ENCODE results near the gene MSI2. TPM values are rescaled to one million over a fixed set of nuclear protein-coding genes. Genes with fewer than 3 reads are reported as not detected.

The MSI2 gene
- total and polyA plus RNA-seq, 2 experiments from 2014 or later: 4.3 to 17.9 TPM

- H3K36me3 ChIP-seq (ENCODE audit: low read depth): no peaks in the 10 kb centered on the region
- no peak overlapping the region for H3K4me2 ChIP-seq (ENCODE audit: unreplicated experiment)
- in situ Hi-C loops (cut with MboI): no loop called here
- no peak overlapping the region for H3K9ac ChIP-seq
- no peak overlapping the region for H3K4me3 ChIP-seq
- H3K9me2 ChIP-seq (ENCODE audit: insufficient read depth): no peaks in the 10 kb centered on the region
- H3K9me3 ChIP-seq (ENCODE audit: low read depth): no peaks in the 10 kb centered on the region
- TF ChIP-seq EZH2phosphoT487 (IDR thresholded peaks at IDR 0.05; ENCODE audit: insufficient read depth, low read depth): no peak
- no peak overlapping the region for H3K27ac ChIP-seq
- no peaks in the 10 kb centered on the region for H4K20me1 ChIP-seq (ENCODE audit: insufficient read depth)
- DNase-seq: no peak
- H3K27me3 ChIP-seq (replicated peaks; ENCODE audit: insufficient read depth): no peaks in the 10 kb centered on the region
- 93 to 94% methylated on average over 5 of the region's 5 CpGs for WGBS, 2 experiments (ENCODE audit: low coverage in 1 of 2, low lambda C conversion rate in 2 of 2, missing lambda C conversion rate in 2 of 2)
- peaks cover 5% of the 10 kb centered on the region; the same call in 1 of the 2 replicates for H3K4me1 ChIP-seq (ENCODE audit: insufficient read depth)
- H3F3A ChIP-seq (ENCODE audit: insufficient read depth): no peaks in the 10 kb centered on the region
- H3K79me2 ChIP-seq (ENCODE audit: insufficient read depth): no peaks in the 10 kb centered on the region
- no peak overlapping the region for H2AFZ ChIP-seq
These were observed 338.4 kb downstream of the MSI2 start for GRCh38 chr17:57594767-57595166.

DNA sequence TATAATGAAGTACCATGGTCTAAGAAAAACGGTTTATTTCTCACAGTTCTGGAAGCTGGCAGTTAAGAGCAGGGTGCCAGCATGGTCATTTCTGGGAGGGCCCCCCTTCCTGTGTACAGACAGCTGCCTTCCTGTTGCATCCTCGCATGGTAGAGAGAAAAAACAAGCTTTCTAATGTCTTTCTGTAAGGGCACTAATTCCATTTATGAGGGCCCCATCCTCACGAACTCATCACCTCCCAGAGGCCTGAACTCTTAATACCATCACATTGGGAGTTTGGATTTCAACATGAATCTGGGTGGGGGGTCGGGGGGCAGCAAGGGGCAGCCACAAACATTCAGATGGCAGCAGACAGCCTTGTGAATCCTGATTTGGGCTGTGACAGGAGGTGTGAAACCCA lies 339.1 kb downstream of the MSI2 start:
- H3F3A ChIP-seq (ENCODE audit: insufficient read depth): no peaks in the 10 kb centered on the region
- H3K4me1 ChIP-seq (ENCODE audit: insufficient read depth): peaks cover 5% of the 10 kb centered on the region; the same call in 1 of the 2 replicates
- no peaks in the 10 kb centered on the region for H3K27me3 ChIP-seq (replicated peaks; ENCODE audit: insufficient read depth)
- H3K36me3 ChIP-seq (ENCODE audit: low read depth): no peaks in the 10 kb centered on the region
- TF ChIP-seq EZH2 (IDR thresholded peaks at IDR 0.05; ENCODE audit: insufficient read depth, poor library complexity, severe bottlenecking): no peak
- no peak for TF ChIP-seq EZH2phosphoT487 (IDR thresholded peaks at IDR 0.05; ENCODE audit: insufficient read depth, low read depth)
- no peaks in the 10 kb centered on the region for H3K9me3 ChIP-seq (ENCODE audit: low read depth)
- H3K9me2 ChIP-seq (ENCODE audit: insufficient read depth): no peaks in the 10 kb centered on the region
- in situ Hi-C loops (cut with MboI): no loop called here
- no peak overlapping the region for H3K27ac ChIP-seq
- no peaks in the 10 kb centered on the region for H4K20me1 ChIP-seq (ENCODE audit: insufficient read depth)
- 70 to 75% methylated on average over 4 of the region's 4 CpGs for WGBS, 2 experiments (ENCODE audit: low coverage in 1 of 2, low lambda C conversion rate in 2 of 2, missing lambda C conversion rate in 2 of 2)
- no peak for DNase-seq
- no peak overlapping the region for H2AFZ ChIP-seq
- no peaks in the 10 kb centered on the region for H3K79me2 ChIP-seq (ENCODE audit: insufficient read depth)
- H3K9ac ChIP-seq: no peak overlapping the region
- H3K4me3 ChIP-seq: no peak overlapping the region
- H3K4me2 ChIP-seq (ENCODE audit: unreplicated experiment): no peak overlapping the region

- TF ChIP-seq EZH2phosphoT487 (IDR thresholded peaks at IDR 0.05; ENCODE audit: insufficient read depth, low read depth) (no peak), EZH2 (IDR thresholded peaks at IDR 0.05; ENCODE audit: insufficient read depth, poor library complexity, severe bottlenecking) (no peak)
- H3K79me2 ChIP-seq (ENCODE audit: insufficient read depth): no peaks in the 10 kb centered on the region
- no peak overlapping the region for H3K4me2 ChIP-seq (ENCODE audit: unreplicated experiment)
- no peaks in the 10 kb centered on the region for H3K9me2 ChIP-seq (ENCODE audit: insufficient read depth)
- no peaks in the 10 kb centered on the region for H3K9me3 ChIP-seq (ENCODE audit: low read depth)
- no peak for DNase-seq
- no peaks in the 10 kb centered on the region for H4K20me1 ChIP-seq (ENCODE audit: insufficient read depth)
- 90 to 91% methylated on average over 27 of the region's 27 CpGs for WGBS, 2 experiments (ENCODE audit: low coverage in 1 of 2, low lambda C conversion rate in 2 of 2, missing lambda C conversion rate in 2 of 2)
- H3K9ac ChIP-seq: no peak overlapping the region
- H2AFZ ChIP-seq: no peak overlapping the region
- H3K4me3 ChIP-seq: no peak overlapping the region
- no peaks in the 10 kb centered on the region for H3K27me3 ChIP-seq (replicated peaks; ENCODE audit: insufficient read depth)
- no peaks in the 10 kb centered on the region for H3K36me3 ChIP-seq (ENCODE audit: low read depth)
- peaks cover 5% of the 10 kb centered on the region; the same call in 1 of the 2 replicates for H3K4me1 ChIP-seq (ENCODE audit: insufficient read depth)
- H3F3A ChIP-seq (ENCODE audit: insufficient read depth): no peaks in the 10 kb centered on the region
- no peak overlapping the region for H3K27ac ChIP-seq
- in situ Hi-C loops (cut with MboI): no loop called here
These were observed 339.8 kb downstream of the MSI2 start for GRCh38 chr17:57595947-57596695.

GRCh38 chr17:57597101-57597500 lies 340.8 kb downstream of the MSI2 start:
- H3K4me2 ChIP-seq (ENCODE audit: unreplicated experiment): no peak overlapping the region
- H3K36me3 ChIP-seq (ENCODE audit: low read depth): no peaks in the 10 kb centered on the region
- H3K9me2 ChIP-seq (ENCODE audit: insufficient read depth): no peaks in the 10 kb centered on the region
- in situ Hi-C loops (cut with MboI): no loop called here
- H3K27me3 ChIP-seq (replicated peaks; ENCODE audit: insufficient read depth): no peaks in the 10 kb centered on the region
- no peaks in the 10 kb centered on the region for H3K79me2 ChIP-seq (ENCODE audit: insufficient read depth)
- no peaks in the 10 kb centered on the region for H3F3A ChIP-seq (ENCODE audit: insufficient read depth)
- no peak for DNase-seq
- H3K9me3 ChIP-seq (ENCODE audit: low read depth): no peaks in the 10 kb centered on the region
- H3K4me3 ChIP-seq: no peak overlapping the region
- H2AFZ ChIP-seq: no peak overlapping the region
- H4K20me1 ChIP-seq (ENCODE audit: insufficient read depth): no peaks in the 10 kb centered on the region
- no peak overlapping the region for H3K27ac ChIP-seq
- 71 to 75% methylated on average over 5 of the region's 5 CpGs for WGBS, 2 experiments (ENCODE audit: low coverage in 1 of 2, low lambda C conversion rate in 2 of 2, missing lambda C conversion rate in 2 of 2)
- no peak overlapping the region for H3K9ac ChIP-seq
- no peak for TF ChIP-seq EZH2 (IDR thresholded peaks at IDR 0.05; ENCODE audit: insufficient read depth, poor library complexity, severe bottlenecking)
- TF ChIP-seq EZH2phosphoT487 (IDR thresholded peaks at IDR 0.05; ENCODE audit: insufficient read depth, low read depth): no peak
- H3K4me1 ChIP-seq (ENCODE audit: insufficient read depth): peaks cover 5% of the 10 kb centered on the region; the same call in 1 of the 2 replicates

All from GM23248 (cell line).